Activated CD8-positive, alpha-beta memory T cell treated with anti-CD3 and anti-CD28 coated beads, Interleukin-2, amount 50 U/mL, for 48 hours (primary cell): ENCODE data around the gene PKN1.

Source experiments
- DNase-seq: peaks from one replicate; pipeline ENCODE4 v3.0.0-alpha.2; 2020

The PKN1 gene

GRCh38 chr19:14406645-14407401 is 26.3 kb upstream of the PKN1 start:
- DNase-seq, result no peak

- peak; percentile 74 for DNase-seq
These were observed 25.3 kb upstream of the PKN1 start for GRCh38 chr19:14407605-14408484.

- no peak for DNase-seq
These were observed 24.5 kb upstream of the PKN1 start for GRCh38 chr19:14408491-14409145.

GRCh38 chr19:14409146-14410023 is 23.7 kb upstream of the PKN1 start:
- peak; percentile 70 for DNase-seq

- DNase-seq, result peak; percentile 66
These were observed 22.7 kb upstream of the PKN1 start for GRCh38 chr19:14410091-14411051.

GRCh38 chr19:14411161-14411937 is 21.8 kb upstream of the PKN1 start:
- DNase-seq, result no peak

- DNase-seq, result no peak
These were observed 21.2 kb upstream of the PKN1 start for GRCh38 chr19:14411938-14412245.

- no peak for DNase-seq
These were observed 20.6 kb upstream of the PKN1 start for GRCh38 chr19:14412324-14412995.

GRCh38 chr19:14412996-14413692 is 20.0 kb upstream of the PKN1 start:
- no peak for DNase-seq

- no peak for DNase-seq
These were observed 19.4 kb upstream of the PKN1 start for GRCh38 chr19:14413693-14414181.

GRCh38 chr19:14414926-14415690 is 18.0 kb upstream of the PKN1 start:
- DNase-seq, result no peak

- DNase-seq, result no peak
These were observed 16.3 kb upstream of the PKN1 start for GRCh38 chr19:14416817-14417231.

GRCh38 chr19:14418856-14419105 is 14.3 kb upstream of the PKN1 start:
- DNase-seq, result peak; percentile 93

- DNase-seq, result peak; percentile 93
These were observed 13.8 kb upstream of the PKN1 start, which contains the start of gene DDX39A for GRCh38 chr19:14419106-14419813. DDX39A (minus strand) TSS chr19:14419341; CDS start chr19:14413220, 6,121 bp downstream.

- DNase-seq, result no peak
These were observed 7.4 kb upstream of the PKN1 start for GRCh38 chr19:14425696-14426138.

GRCh38 chr19:14427461-14427860 is 5.6 kb upstream of the PKN1 start:
- DNase-seq, result no peak

- no peak for DNase-seq
These were observed 4.2 kb upstream of the PKN1 start for GRCh38 chr19:14428882-14429416.

- no peak for DNase-seq
These were observed 2.4 kb upstream of the PKN1 start for GRCh38 chr19:14430712-14431111.
